K562 treated with DMSO at 1 percent for 12 hours (cell line): ENCODE results near the gene MACF1. TPM values are rescaled to one million over a fixed set of nuclear protein-coding genes. Genes with fewer than 3 reads are reported as not detected.

Source experiments
- total RNA-seq: library from RNA; unstranded; fragments of 300-600 nt; gene quantifications from 2 replicates; pipeline ENCODE4 v1.2.3, GENCODE V29; 2022; ENCODE audit not compliant: insufficient read depth

MACF1 gene
- 30.5 and 120 TPM in 2 replicates for total RNA-seq

GRCh38 chr1:39204441-39205081, at the start of gene MACF1:
TSS of gene MACF1 (plus strand) at chr1:39204695. CDS start at chr1:39205023, 328 bp downstream.

GRCh38 chr1:39491146-39491921, 286.8 kb downstream of the MACF1 start, which contains the start of gene BMP8A:
TSS of gene BMP8A (plus strand) at chr1:39491636. CDS start at chr1:39491992, 356 bp downstream.

Other genes starting within 250 kb of the MACF1 start
- 64.2 and 124 TPM in 2 replicates for gene AKIRIN1, start 213.4 kb upstream of the MACF1 start, total RNA-seq
- gene NDUFS5, start 178.3 kb upstream of the MACF1 start, total RNA-seq: 477 and 723 TPM in 2 replicates